ENCODE data around the gene NFKBIZ. TPM values are rescaled to one million over a fixed set of nuclear protein-coding genes. Genes with fewer than 3 reads are reported as not detected.

The NFKBIZ gene
- polyA plus RNA-seq, 1 of the 3 experiments (the other 2 are of a cell fraction), result 59.9 TPM

GRCh38 chr3:101803939-101804338 lies 45.4 kb upstream of the NFKBIZ start:
- WGBS (ENCODE audit: low lambda C conversion rate), result 92% methylated on average over 3 of the region's 3 CpGs
- Histone ChIP-seq H3K27me3 (ENCODE audit: insufficient read depth) (no peaks in the 10 kb centered on the region), H3K4me2 (no peak overlapping the region), H4K20me1 (ENCODE audit: insufficient read depth) (no peaks in the 10 kb centered on the region), H3K4me3 (ENCODE audit: low read depth in 2 of 2, low read length in 1 of 2) (no peak overlapping the region), H3K4me1 (ENCODE audit: control insufficient read depth in 1 of 2, insufficient read depth in 2 of 2, low read depth in 1 of 2, low read length in 1 of 2) (no peaks in the 10 kb centered on the region; a peak in 1 of 4 replicates), H3K9me3 (no peaks in the 10 kb centered on the region), H3K79me2 (ENCODE audit: insufficient read depth) (peaks cover 9% of the 10 kb centered on the region), H3K9me2 (no peaks in the 10 kb centered on the region), H3K36me3 (replicated peaks in 1 of 2; ENCODE audit: control insufficient read depth in 1 of 2, insufficient read depth in 2 of 2, low read length in 1 of 2) (peaks cover 36 to 39% of the 10 kb centered on the region in 2 experiments), H3K27ac (ENCODE audit: low read depth in 2 of 2, low read length in 1 of 2) (no peak overlapping the region), H3F3A (replicated peaks; ENCODE audit: insufficient read depth) (peaks cover under 1% of the 10 kb centered on the region), H3K9ac (no peak overlapping the region), H2AFZ (ENCODE audit: low read depth) (no peak overlapping the region)
- ChIA-PET POLR2A (no interaction called here), CTCF (interaction anchor here (0.7 to 14.2 kb wide), 8 partner anchors 8 to 426 kb away, joined by 3 to 165 read pairs (median 12); no protein-coding TSS in a partner anchor)
- no peak for TF ChIP-seq RCOR1 (IDR thresholded peaks at IDR 0.05; ENCODE audit: low read length)
- no peak for TF ChIP-seq SMC3 (IDR thresholded peaks at IDR 0.05; ENCODE audit: low read depth, low read length)
- no peak for TF ChIP-seq GATA2 (CRISPR knock-in tag; IDR thresholded peaks at IDR 0.05)
- no peak for TF ChIP-seq CHD2 (IDR thresholded peaks at IDR 0.05; ENCODE audit: low read length, partially characterized antibody)
- no peak for TF ChIP-seq JUND (IDR thresholded peaks at IDR 0.05)
- no peak for TF ChIP-seq RXRA (IDR thresholded peaks at IDR 0.05; ENCODE audit: borderline replicate concordance, low read depth)
- no peak for TF ChIP-seq MXI1 (IDR thresholded peaks at IDR 0.05; ENCODE audit: low read depth, low read length)
- TF ChIP-seq GABPA (IDR thresholded peaks at IDR 0.05; ENCODE audit: low read depth), result no peak
- TF ChIP-seq SIN3A (IDR thresholded peaks at IDR 0.05; ENCODE audit: borderline replicate concordance, low read depth, low read length), result no peak
- no peak for TF ChIP-seq FOSL2 (IDR thresholded peaks at IDR 0.05; ENCODE audit: borderline replicate concordance, low read depth)
- TF ChIP-seq ELF1 (IDR thresholded peaks at IDR 0.05), result no peak
- no peak for TF ChIP-seq EZH2phosphoT487 (IDR thresholded peaks at IDR 0.05; ENCODE audit: borderline replicate concordance, low read depth)
- TF ChIP-seq, protein P1, sequence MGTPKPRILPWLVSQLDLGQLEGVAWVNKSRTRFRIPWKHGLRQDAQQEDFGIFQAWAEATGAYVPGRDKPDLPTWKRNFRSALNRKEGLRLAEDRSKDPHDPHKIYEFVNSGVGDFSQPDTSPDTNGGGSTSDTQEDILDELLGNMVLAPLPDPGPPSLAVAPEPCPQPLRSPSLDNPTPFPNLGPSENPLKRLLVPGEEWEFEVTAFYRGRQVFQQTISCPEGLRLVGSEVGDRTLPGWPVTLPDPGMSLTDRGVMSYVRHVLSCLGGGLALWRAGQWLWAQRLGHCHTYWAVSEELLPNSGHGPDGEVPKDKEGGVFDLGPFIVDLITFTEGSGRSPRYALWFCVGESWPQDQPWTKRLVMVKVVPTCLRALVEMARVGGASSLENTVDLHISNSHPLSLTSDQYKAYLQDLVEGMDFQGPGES (IDR thresholded peaks at IDR 0.05; ENCODE audit: low read depth, low read length), result no peak
- TF ChIP-seq MEF2A (IDR thresholded peaks at IDR 0.05; ENCODE audit: borderline replicate concordance, low read depth), result no peak
- no peak for DNase-seq

DNA sequence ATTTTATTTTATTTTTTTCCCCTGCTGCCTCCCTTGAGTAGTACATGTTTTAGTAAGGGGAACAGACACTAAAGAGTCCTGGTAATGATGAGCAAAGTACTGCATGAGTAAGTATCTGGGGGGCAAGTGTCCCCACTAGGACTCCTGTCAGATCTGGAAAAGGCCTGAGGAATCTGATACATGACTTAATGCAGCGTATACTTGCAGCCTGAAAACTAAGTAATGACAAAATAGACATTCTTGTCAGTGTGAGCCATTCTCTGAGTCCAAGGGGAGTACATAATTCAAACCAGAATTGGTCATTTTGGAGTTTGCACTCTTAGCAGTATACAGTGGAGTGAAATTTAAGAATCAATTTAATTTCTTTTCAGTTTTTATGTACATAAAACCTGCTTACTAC lies 42.8 kb upstream of the NFKBIZ start:
- Histone ChIP-seq H3K27ac (ENCODE audit: low read depth in 2 of 2, low read length in 1 of 2) (no peak overlapping the region), H3K9me2 (no peaks in the 10 kb centered on the region), H3K4me2 (no peak overlapping the region), H3K79me2 (ENCODE audit: insufficient read depth) (peaks cover 7% of the 10 kb centered on the region), H3K27me3 (ENCODE audit: insufficient read depth) (no peaks in the 10 kb centered on the region), H3K9ac (no peak overlapping the region), H2AFZ (ENCODE audit: low read depth) (no peak overlapping the region), H3K4me1 (ENCODE audit: control insufficient read depth in 1 of 2, insufficient read depth in 2 of 2, low read depth in 1 of 2, low read length in 1 of 2) (peaks cover 4 to 6% of the 10 kb centered on the region in 2 experiments; a peak in 2 of 4 replicates), H4K20me1 (ENCODE audit: insufficient read depth) (no peaks in the 10 kb centered on the region), H3F3A (replicated peaks; ENCODE audit: insufficient read depth) (peaks cover 7% of the 10 kb centered on the region), H3K36me3 (replicated peaks in 1 of 2; ENCODE audit: control insufficient read depth in 1 of 2, insufficient read depth in 2 of 2, low read length in 1 of 2) (peaks cover 23 to 30% of the 10 kb centered on the region in 2 experiments), H3K9me3 (no peaks in the 10 kb centered on the region), H3K4me3 (ENCODE audit: low read depth in 2 of 2, low read length in 1 of 2) (no peak overlapping the region)
- TF ChIP-seq SMC3 (IDR thresholded peaks at IDR 0.05; ENCODE audit: low read depth, low read length) (no peak), TAF1 (IDR thresholded peaks at IDR 0.05; ENCODE audit: borderline replicate concordance, low read depth, low read length) (no peak), ELF1 (IDR thresholded peaks at IDR 0.05) (no peak)
- POLR2A ChIA-PET, result no interaction called here
- no peak for DNase-seq
- 100% methylated on average over 1 of the region's 1 CpG for WGBS (ENCODE audit: low lambda C conversion rate)
- CTCF ChIA-PET, result interaction anchor here (0.5 to 14.2 kb wide), 5 partner anchors 8 to 478 kb away, joined by 3 to 165 read pairs (median 6); no protein-coding TSS in a partner anchor

All from SK-N-SH (cell line).